Kidney capillary endothelial cell (primary cell): ENCODE results near the gene IFRD2.
"Not testable (repeated sequence)": the region's sequence is repeated elsewhere in the genome, so short reads cannot be mapped to it uniquely, and the experiment has no call there.

ENCODE experiments used
- DNase-seq: peaks from one replicate; pipeline ENCODE4 v3.0.0-alpha.2; 2018; ENCODE audit warnings: low spot score

IFRD2 gene

GRCh38 chr3:50251220-50251619, 41.0 kb downstream of the IFRD2 start:
- no peak for DNase-seq

GRCh38 chr3:50250514-50250913, 41.7 kb downstream of the IFRD2 start:
- no peak for DNase-seq

GRCh38 chr3:50249457-50249856, 42.8 kb downstream of the IFRD2 start:
- no peak for DNase-seq

GRCh38 chr3:50248387-50248786, 43.8 kb downstream of the IFRD2 start:
- DNase-seq = peak; percentile 82

DNA sequence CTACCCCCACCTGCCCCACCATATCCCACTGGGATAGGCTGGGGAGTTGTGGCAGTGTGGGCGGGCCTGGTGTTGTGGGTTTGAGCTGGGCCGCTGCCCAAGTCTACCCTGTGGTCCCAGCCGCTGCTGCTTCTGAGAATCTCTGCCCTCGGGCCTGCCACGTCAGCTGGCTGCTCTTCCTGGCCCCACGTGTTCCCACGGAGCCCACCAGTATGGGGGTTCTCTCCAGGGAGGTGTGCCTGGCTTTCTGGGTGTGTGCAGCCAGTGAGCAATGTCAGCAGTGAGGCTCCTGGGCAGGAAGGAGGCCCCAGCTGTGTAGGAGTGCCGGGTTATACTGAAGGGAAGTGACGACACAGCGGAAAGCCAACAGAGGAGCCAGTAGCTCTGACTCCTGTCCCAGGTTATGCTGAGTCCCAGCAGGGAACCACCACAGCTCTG, 45.7 kb downstream of the IFRD2 start:
- peak; percentile 92 for DNase-seq

GRCh38 chr3:50245831-50246516, 46.3 kb downstream of the IFRD2 start:
- DNase-seq = peak; percentile 91

DNA sequence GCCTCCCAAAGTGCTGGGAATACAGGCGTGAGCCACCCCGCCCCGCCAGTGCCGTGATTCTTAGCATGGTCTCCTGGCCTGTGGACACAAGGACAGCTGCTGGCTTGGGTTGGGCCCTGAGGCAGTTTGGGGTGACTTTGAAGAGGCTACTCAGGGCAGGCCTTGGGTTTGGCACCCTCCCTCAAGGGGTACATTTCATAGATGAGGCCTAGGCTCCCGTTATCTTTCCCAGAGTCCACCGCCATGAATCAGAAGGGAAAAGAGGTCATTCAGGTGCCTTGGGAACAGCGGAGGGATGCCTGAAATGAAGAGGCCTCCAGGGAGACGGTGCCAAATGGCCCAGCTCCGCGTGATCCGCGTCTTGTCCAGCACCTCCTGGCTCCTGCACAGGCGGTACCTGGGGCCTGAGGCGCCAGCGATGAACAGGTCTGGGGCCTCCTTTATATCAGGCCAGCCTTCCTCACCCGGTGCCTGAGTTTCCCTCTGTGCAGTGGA, 46.9 kb downstream of the IFRD2 start:
- no peak for DNase-seq

DNA sequence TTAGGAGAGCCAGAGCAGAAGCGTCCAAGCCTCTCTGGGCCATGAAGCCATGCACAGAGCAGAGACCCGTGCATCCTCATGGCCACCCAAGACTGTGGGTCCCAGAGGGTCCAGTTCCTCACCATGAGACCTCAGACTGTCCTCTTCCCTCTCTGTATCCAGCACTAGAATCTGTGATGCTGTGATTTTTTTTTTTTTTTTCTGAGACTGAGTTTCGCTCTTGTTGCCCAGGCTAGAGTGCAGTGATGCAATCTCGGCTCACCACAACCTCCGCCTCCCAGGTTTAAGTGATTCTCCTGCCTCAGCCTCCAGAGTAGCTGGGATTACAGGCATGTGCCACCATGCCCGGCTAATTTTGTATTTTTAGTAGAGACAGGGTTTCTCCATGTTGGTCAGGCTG, 47.4 kb downstream of the IFRD2 start:
- not testable (repeated sequence) for DNase-seq

- DNase-seq = no peak
Observed at GRCh38 chr3:50243543-50243895, 48.7 kb downstream of the IFRD2 start.

GRCh38 chr3:50242851-50243542, 49.2 kb downstream of the IFRD2 start:
- DNase-seq = peak; percentile 91

DNA sequence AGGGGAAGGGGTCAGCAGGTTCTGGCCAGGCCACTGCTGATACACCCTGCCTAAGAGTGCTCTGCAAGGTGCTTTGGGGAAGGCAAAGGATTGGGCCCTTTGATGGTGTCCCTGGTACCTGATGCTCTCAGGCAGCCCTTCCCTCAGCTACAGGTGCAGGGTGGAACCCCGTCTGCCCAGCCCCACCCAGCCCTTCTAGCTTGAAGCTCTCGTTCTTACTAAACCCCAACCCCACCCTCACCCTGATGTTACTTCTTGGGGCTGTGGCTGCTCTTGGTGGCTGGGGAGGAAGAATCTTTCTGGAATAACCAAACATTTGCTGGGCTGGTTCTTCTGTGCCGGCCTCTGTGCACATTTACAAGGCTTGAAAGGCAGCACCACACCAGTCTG, 49.9 kb downstream of the IFRD2 start:
- no peak for DNase-seq

DNA sequence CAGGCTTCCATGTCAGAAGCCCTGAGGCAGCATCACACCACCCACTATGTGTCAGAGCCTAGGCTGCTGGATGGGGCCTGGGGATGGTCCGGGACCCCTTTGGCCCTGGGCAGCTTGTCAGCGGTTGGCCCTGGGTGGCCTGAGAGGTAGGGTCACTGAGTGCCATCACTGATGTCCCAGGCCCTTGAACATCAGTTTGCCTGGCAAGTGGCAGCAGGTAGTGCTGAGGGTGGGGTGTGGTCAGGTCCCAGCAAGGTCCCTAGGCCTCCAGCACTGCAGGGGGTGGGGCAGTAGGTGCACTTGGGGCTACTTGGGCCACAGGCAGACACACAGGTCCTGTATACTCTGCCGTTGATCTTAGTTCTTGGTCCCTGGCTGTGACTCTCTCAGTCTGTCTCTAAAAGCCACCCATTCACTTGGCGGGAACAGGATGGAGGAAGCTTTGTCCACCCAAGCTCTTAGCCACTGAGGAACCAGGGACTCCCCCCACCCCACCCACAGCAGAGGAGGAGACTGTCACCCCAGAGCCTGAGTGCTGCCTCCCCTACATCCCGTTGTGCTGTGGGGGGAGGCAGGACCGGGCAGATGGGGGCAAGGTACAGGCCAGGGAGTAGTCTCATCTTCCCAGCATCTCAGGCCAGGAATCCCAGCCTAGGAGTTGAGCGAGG, 50.4 kb downstream of the IFRD2 start:
- no peak for DNase-seq

DNA sequence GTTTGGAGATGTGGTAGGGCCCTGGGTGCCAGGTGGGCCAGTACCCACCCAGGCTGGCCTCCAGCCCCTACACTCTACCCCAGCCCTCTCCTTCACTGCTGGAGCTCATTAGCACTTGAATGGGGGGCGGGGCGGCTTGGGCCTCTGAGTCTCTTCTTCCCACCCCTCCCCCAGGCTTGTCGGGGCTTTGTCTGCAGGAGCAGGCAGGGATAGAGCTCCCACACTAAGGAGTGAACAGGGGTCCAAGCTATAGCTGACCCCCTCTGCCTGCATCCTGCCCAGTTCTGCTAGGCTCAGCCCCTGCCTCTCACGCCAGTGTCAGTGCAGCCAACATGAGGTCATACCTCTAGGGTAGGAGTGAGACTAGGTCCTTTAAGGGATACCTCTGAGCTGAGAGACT, 51.1 kb downstream of the IFRD2 start:
- DNase-seq = no peak

GRCh38 chr3:50239649-50240048, 52.6 kb downstream of the IFRD2 start:
- DNase-seq = no peak

DNA sequence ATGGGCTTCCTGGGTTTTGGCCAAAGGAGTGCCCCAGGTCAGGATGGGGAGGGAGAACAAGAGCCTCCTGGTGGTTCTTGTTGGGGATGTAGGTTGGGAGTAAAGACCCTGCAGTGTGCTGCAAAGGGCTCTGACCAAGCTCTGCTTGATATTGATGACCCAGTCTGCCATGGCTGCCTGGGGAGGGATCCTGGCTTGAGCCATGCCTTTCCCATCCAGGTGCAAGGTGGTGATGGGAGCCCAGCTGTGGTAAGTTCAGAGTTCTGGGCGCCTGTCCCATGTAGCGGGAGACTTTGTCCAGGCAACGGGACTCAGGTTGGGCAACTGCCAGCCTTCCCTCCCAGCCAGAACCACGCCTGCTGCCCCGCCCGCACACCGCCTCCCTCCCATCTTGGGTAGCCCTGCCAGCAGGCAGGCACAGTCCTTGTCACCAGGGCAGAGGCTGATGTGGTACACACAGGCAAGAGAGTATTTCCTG, 53.6 kb downstream of the IFRD2 start:
- DNase-seq = no peak

DNA sequence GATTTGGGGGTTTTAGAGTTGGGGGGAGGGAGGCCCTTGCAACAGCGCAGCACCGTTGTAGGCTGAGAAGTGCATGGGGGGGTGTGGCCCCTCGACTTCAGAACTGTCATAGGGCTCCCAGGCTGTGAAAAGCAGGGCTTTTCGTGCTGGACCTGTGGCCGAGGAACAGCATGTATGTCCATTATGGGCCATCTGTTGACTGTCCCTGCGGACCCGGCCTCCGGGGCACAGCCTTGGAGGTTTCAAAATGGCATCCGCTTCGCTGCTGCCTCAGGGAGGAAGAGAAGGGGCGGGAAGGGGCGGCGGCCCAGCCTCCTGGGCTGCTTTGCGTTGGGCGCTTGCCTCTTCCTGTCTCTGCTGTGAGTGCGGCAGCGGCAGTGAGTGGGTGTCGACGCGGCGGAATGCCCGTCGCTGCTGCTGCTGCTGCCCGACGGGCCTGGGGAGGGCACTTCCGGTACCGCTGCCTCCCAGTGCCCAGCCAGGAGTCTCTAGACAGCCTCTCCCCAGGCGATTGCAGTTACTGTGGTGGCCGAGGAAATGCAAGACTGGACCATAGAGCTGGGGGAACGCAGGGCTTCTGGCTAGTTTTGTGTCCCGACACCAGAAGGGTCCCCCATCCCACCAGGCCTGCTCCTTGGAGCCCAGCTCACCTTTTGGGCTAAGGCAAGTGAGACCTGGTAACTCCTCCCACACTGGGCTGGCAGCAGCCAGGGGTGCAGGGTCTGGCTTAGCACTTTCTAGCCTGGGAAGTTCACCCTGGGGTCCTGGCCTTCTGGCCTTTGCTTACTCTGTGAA, 54.3 kb downstream of the IFRD2 start:
- peak; percentile 84 for DNase-seq
